Dermis microvascular lymphatic vessel endothelial cell (primary cell): ENCODE data around the gene PDGFB. TPM values are rescaled to one million over a fixed set of nuclear protein-coding genes. Genes with fewer than 3 reads are reported as not detected.

Source experiments
- DNase-seq, 2 donors: peaks; one replicate each; pipeline versions ENCODE4 v3.0.0 to v3.0.0-alpha.2; 2010; ENCODE audit warnings: low read depth in 2 of 2
- total RNA-seq: library from RNA; depleted of rRNA; stranded (reverse); fragments of >200 nt; gene quantifications from 2 replicates; pipeline ENCODE4 v1.2.1, GENCODE V29; 2014

PDGFB gene
- total RNA-seq, 1 donor from 2014 or later = 22.6 TPM

- DNase-seq = peak; percentile 52 to 78
These were observed 3.7 kb downstream of the PDGFB start for GRCh38 chr22:39240831-39241793.

DNA sequence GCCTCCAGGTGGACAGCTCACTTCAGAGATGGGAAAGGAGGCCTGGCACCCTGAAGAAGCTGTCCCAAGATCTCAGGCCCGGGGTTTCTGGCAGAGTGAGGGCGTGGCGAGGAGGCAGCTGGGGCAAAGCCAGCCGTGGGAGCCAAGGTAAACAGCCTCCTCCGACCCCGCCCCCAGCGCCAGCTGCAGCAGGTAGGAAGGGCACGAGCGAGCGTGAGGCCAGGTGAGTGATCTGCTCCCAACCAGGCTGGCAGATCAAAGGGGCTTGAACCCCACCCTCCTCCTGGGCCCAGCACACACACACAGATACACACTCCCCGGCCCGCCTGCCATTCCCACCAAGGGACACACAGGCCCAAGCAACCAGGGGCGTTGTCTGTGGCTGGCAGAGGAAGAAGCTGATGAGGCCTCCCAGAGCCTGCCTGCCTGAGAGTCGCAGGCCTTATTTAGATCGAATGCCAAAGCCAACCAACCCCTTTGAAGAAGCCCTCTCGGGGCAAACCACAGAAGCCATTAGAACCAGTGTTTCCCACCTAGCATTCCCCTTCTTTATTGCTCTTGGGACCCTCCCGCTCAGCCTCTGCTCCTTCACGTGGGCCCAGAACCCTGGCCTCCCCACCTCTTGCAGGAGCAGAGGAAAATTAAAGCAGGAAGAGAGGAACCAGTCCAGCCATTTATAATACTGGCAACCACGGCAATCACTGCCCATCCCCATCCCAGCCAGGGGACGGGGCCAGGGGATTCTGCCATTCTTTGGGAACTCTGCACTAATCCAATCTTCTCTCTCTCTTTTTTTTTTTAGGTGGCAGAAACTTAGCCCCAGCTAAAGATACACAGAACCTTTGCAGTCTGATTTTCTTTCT lies 5.0 kb downstream of the PDGFB start:
- DNase-seq = no peak

- DNase-seq = no peak
These were observed 5.7 kb downstream of the PDGFB start for GRCh38 chr22:39238966-39239505.

GRCh38 chr22:39238561-39238960 lies 6.2 kb downstream of the PDGFB start:
- no peak for DNase-seq

GRCh38 chr22:39238101-39238466 lies 6.7 kb downstream of the PDGFB start:
- no peak for DNase-seq

DNA sequence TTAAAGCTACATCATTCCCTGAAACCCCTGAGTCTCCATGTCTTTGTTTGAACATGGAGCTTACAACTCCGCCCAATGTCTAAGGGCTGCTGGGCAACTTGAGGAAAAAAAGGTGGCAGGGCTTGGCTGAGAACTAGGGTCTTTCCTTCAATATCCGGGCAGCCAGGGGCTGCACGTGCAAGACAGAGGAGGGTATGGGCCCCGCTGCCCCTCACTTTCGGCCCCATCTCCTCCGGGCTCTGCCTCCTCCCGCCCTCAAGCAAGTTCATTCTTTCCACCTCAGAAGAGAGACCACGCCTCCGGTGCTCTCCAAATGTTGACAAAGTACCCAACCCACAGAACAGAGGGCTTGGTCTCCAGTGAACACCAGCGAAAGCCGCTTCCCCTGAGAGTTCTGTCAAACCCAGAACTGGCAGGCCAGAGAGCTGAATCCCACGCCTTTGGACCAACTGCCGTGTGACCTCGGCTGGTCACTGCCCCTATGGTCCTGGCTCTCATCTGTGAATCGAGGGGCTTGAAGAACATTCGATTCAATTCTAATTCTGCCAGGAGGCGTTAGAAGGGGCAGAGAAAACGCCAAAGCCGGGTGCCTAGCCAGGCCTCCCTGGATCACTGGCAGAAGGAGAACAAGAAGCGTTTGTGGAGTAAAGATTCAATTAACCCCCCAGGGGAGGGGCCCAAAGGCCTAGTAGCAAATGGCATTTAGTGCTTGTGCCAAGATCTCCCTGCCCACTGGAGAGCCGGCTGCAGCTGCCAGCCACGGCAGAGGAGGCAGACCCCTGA lies 7.3 kb downstream of the PDGFB start:
- DNase-seq = no peak

DNA sequence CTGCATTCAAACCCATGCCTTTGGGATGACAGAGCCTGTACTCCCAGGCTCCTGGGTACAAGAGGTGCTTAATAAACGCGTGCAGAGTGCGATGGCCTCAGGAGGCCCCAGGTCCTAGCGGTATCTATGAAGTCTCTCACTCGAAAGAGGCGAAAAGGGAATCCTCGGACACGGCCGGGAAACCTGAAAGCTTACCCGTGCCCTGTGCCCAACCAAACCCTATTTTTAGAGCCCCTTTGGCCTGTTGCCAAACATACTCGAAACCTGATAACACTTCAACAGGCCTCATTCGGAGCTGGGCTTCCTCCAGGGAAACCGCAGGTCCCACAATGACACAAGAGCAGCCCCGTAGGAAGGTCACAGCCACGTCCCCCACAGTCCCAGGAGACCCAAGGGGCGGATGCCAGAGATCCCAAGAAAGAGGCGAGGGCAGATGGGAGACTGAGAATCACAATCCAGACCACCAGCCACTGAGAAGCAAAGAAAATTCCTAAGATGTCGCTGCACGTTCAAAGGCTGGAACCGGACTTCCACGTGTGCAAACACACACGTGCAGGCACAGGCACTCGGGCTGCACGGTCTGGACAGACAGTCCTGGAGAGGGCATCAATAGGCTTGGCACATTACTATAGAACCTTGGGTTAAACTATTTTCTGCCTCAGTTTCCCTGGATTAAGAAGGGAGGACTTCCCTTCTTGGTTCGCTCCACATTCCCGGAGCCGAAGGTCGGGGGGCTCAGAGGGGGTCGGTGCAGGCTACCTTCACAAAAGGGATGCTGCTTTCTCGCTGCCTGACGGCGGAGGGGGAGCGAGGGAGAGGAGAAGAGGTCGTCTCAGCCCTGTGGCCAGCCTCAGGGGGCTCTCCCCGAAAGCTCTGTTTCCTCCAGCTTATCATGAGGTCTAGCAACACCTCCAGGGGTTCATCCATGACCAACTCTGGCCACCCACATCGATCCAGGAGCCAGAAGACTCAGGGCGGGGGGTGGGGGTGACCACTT lies 8.2 kb downstream of the PDGFB start:
- peak in 1 of 2 donors; percentile 53 for DNase-seq

DNA sequence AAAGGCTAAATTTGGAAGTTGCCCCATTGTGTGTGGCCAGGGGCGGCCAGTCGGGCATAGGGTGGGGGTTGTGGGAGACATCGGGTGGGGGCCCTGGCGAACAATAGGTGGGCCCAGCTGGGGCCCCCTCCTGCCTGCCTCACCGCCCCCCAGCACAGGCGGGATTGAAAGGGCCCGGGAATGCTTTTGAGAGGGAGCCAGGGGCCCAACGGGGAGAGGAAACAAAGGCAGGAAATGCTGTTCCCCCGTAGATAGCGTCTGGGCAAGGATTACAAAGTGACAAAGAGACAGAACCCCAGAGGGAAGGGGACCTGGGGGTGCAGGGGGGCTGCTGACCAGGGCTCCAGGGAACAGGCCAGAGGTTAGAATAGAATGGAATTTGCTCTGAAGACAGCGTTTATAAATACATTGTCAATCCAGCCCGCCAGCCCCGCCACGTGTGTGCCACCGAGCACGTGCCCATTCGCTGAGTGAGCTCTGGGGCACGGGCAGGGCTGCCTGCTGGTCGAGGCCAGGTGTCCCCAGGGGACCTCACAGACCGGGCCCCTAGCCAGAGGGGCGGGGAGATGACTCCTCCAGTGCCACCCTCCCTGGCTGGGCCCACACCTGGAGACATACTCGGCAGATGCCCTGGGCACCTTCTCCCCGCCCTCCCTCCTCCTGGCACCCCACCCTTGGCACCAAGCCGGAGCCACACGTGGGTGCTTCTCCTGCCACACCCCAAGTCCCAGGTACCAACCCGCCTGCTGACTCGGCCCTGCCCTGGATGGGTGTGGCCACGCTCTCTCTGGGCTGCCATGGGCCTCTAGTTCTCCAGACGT lies 9.7 kb downstream of the PDGFB start:
- peak; percentile 60 to 81 for DNase-seq

- peak; percentile 83 to 90 for DNase-seq
These were observed 10.4 kb downstream of the PDGFB start for GRCh38 chr22:39234472-39234787.

DNA sequence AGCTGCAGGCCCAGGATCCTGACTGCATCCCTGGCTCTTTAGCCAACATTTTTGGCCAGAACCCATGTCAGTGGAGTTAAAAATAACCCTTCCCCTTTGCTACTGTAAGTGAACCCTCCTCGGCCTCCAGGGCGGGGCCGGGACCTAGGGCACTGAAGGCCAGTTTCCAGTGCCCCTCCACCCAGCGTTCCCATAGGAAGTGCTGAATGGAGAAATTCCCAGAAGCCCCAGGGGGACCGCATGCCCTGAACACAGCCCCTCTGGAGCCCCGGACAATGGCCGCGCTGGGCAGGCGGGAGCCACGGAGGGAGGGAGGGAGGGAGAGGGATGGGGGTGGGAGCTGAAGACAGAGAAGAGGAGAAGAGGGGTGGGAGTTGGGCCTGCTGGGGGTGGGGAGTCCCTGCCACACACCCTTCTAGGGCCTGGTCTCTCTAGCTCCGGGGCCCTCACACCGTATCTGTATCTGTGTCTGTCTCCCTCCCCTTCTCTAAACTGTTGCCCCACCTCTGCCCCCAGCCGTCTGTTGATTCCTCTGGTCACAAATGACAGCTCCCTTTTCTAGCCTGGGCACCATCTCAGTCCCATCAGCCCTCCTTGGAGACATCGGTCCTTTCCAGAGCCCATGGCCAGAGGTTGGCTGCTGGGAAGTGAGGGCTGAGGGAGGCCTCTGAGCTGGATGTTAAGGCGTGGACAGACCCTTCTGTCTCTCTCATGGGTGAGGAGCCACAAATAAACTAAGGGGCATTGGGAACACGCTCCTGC lies 10.9 kb downstream of the PDGFB start:
- DNase-seq = no peak

DNA sequence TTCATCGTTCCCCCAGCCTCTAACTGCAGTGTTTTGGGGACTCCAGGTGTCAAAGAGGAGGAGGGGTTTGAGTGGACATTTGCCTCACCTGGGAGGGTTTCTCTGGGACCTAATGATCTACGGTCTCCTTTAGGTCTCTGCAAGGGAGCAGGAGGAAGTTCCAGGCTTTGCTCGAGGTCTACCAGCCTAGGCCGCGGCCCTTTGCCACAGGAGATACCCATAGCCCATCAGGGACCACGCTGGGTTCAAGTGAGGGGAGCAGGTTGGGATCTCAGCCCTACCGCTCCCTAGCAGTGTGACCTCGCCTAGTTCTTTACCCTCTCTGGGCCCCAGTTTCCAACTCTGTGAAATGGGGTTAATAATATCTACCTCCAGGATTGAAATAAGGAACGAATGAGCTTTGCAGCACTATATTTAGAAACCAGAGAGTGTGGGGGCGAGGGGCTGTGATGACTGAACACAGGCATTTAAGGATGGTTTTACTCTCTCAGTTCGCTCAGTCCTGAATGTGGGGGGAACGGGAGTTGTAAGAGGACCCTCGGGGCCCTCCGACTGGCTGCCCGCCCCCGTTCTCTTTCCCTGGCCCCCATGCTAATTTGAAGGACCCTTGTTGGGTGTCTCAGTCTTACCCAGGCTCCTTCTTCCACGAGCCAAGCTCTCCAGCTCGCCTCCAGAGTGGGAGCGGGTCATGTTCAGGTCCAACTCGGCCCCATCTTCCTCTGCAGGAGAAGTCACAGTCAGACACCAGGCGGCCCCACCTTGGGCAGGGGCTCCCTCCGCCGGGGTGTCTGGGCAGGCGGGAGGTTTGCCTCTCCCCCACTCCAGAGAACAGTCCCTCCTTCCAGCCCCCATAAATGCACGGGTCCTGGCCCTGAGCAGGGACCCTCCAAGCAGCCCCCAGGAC lies 11.7 kb downstream of the PDGFB start:
- no peak for DNase-seq

- DNase-seq = no peak
These were observed 12.5 kb downstream of the PDGFB start for GRCh38 chr22:39232246-39232645.

- DNase-seq = no peak
These were observed 13.4 kb downstream of the PDGFB start for GRCh38 chr22:39231197-39231950.

DNA sequence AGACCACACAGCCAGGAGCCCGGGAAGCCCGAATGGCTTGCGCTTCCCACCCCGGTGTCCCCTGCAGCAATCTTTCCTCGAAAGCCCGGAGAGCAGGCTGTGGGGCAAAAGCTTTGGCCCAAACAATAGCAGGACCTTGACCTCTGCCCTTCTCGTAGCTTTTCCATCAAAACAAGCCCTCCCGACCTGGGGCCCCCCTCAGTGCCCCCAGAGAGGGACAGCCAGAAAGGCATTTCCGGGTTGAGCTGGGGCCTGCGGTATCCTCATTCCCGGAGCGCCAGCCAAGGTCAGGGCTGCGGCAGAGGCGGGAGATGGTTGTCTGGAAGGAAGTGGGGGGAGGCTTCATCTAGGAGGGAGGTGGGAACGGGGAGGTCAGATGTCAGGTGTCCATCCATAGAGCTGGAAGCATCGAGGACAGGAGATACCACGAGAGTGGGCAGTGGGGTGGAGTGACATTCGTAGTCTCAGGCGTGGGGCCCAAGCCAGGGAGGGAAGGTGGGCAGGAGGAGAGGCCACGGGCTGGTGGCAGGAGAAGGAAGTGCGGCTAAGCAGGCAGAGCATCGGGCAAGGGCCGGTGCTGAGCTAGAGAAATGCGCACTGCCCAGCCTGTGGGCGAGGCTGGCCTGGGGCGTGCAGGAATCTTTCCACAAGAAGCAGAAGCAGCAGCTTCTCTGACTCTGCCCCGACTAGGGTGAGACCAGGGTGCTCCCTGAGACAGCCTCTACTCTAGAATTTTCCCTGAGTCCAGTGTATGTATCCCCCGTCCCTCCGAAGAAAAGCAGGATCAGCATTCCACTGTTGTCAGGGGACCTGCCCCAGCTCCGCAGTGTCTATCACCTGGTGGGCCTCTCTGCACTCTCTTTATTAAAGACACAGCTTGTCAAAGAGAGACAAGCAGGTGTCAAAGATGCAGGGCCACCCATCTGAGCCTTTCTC lies 14.3 kb downstream of the PDGFB start:
- peak; percentile 54 for DNase-seq

DNA sequence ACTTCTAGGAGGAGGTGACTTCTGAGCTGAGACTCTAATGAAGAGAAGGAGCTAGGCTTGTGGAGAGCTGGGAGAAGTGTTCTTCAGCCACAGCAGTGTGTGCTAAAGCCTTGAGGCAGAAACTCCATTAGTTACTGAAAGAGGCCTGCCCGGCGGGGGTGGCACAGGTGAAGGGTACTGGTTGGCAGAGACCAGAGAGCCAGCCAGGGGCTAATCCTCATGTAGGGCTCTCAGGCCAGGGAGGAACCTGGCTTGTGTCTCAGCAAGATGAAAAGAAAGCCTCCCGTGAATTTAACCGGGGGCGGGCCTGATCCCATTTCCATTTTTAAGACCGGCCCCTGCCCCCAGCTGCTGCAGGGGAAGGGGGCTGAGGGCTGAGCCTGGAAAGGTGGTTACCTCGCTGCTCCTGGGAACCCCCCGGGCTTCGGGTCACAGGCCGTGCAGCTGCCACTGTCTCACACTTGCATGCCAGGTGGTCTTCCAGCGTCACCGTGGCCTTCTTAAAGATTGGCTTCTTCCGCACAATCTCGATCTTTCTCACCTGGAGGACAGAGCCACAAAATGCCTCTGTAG lies 15.0 kb downstream of the PDGFB start:
- DNase-seq = no peak
